ENCODE results near the gene PARD3B. TPM values are rescaled to one million over a fixed set of nuclear protein-coding genes. Genes with fewer than 3 reads are reported as not detected.

PARD3B gene
- polyA plus RNA-seq, 3 donors: 36.3 to 41.4 (median 37.7) TPM

- no peak for DNase-seq (ENCODE audit: low read depth in 3 of 3, low spot score in 2 of 3)
Observed at GRCh38 chr2:205409411-205409810, 864.1 kb downstream of the PARD3B start.

GRCh38 chr2:205411558-205411957 is 866.3 kb downstream of the PARD3B start:
- no peak for DNase-seq (ENCODE audit: low read depth in 3 of 3, low spot score in 2 of 3)

GRCh38 chr2:205424326-205424725 is 879.1 kb downstream of the PARD3B start:
- no peak for DNase-seq (ENCODE audit: low read depth in 3 of 3, low spot score in 2 of 3)

DNA sequence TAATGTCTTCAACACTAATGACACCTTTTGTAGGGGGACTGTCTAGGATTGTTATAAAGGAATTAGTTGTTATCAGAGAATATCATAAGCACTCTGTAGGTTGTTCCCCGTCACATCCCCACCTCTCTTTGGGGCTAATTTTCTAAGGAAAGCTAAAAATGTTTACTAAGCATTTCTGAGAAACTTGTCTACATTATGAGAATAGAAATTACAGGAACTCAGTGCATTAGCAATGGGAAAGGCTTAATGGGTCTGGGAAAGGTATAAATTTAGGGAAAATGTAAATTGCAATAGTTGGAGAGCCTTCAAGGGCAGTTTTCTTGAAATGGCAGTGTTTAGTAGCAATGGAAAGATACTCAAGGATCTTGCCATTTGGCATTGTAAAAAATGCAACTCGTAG is 879.8 kb downstream of the PARD3B start:
- no peak for DNase-seq (ENCODE audit: low read depth in 3 of 3, low spot score in 2 of 3)

DNA sequence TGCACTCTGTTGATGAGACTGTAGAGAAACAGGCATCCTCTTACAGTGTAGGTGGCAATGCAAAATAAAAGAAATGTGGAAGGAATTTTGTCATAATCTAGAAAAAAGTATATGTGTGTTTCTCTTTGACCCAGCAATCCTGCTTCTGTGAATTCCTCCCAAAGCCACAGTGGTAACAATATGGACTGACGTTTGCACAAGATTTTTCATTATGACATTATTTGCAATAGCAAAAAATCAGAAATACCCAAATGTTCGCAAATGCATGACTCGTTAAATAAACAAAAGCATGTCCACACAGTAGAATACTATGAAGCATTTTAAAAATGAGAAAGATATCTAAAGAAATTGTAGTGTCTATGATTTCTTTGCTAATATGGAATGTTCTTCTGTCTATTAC is 881.8 kb downstream of the PARD3B start:
- DNase-seq (ENCODE audit: low read depth in 3 of 3, low spot score in 2 of 3): no peak

DNA sequence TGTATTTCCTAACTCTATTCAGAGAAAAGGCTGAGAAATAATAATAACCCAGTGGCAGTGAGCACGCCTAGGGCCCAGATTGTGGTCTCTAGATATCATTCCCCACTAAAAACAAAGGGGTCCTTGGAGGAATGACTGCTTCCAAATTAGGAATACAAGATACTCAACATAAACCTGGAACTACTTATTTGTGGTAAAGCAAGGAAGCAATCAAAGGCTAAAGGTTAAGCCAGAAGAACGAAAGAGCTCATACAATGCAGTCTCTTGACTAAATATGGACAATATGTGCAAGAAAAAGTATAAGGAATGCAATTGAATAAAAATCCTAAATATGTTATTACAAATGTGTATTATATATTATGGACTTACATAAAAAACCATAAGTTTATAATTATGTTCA is 883.5 kb downstream of the PARD3B start:
- no peak for DNase-seq (ENCODE audit: low read depth in 3 of 3, low spot score in 2 of 3)

- DNase-seq (ENCODE audit: low read depth in 3 of 3, low spot score in 2 of 3): no peak
Observed at GRCh38 chr2:205435970-205436369, 890.7 kb downstream of the PARD3B start.

GRCh38 chr2:205438241-205438640 is 893.0 kb downstream of the PARD3B start:
- no peak for DNase-seq (ENCODE audit: low read depth in 3 of 3, low spot score in 2 of 3)

- DNase-seq (ENCODE audit: low read depth in 3 of 3, low spot score in 2 of 3): no peak
Observed at GRCh38 chr2:205439621-205440020, 894.3 kb downstream of the PARD3B start.

- DNase-seq (ENCODE audit: low read depth in 3 of 3, low spot score in 2 of 3): no peak
Observed at GRCh38 chr2:205441524-205441923, 896.2 kb downstream of the PARD3B start.

GRCh38 chr2:205448189-205448588 is 902.9 kb downstream of the PARD3B start:
- DNase-seq (ENCODE audit: low read depth in 3 of 3, low spot score in 2 of 3): no peak

DNA sequence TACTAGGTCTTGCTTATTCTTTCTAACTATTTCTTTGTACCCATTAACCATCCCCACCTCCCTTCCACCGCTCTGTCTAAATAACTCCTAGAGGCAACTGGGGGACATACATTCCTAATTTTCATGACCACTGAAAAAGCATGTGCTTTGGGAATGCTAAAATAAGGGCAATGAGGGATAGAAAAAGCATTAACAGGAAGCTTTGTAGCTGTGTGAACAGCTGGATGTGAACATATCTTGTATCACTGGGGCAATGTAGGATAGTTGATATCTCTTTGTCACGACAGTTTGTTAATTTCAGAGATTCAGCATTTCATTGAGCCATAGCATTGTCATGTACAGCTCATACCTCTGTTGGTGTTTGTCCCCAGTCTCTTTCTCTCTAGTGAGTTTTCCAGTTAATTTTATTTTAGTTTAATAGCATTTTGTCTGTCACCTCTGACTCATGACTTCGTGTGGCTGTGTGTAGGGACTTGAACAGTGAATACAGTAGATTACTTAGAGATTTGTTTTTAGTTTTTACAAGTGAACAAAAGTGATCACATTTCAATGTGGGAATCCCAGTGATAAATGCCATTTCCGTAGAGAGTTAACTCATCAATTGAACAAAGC is 906.7 kb downstream of the PARD3B start:
- no peak for DNase-seq (ENCODE audit: low read depth in 3 of 3, low spot score in 2 of 3)

DNA sequence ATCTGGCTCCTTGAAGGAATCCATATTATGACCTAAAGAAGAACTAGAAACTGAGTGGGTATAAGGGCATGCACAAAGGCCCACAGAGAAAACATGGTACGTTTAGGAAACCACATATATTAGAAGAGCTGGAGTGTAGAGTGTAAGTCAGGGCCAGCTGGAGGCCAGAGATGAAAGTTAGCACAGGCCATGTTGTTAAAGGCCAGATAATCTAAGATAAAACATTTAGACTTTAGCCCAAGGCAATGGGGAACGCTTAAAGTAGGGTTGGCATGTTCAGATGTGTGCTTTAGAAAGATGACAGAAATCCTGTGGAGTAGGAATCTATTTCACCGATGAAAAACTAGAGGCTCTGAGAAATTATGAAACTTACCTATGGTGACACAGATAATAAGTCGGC is 907.9 kb downstream of the PARD3B start:
- no peak for DNase-seq (ENCODE audit: low read depth in 3 of 3, low spot score in 2 of 3)

- DNase-seq (ENCODE audit: low read depth in 3 of 3, low spot score in 2 of 3): no peak
Observed at GRCh38 chr2:205456682-205457081, 911.4 kb downstream of the PARD3B start.

GRCh38 chr2:205460217-205460616 is 914.9 kb downstream of the PARD3B start:
- DNase-seq (ENCODE audit: low read depth in 3 of 3, low spot score in 2 of 3): no peak

DNA sequence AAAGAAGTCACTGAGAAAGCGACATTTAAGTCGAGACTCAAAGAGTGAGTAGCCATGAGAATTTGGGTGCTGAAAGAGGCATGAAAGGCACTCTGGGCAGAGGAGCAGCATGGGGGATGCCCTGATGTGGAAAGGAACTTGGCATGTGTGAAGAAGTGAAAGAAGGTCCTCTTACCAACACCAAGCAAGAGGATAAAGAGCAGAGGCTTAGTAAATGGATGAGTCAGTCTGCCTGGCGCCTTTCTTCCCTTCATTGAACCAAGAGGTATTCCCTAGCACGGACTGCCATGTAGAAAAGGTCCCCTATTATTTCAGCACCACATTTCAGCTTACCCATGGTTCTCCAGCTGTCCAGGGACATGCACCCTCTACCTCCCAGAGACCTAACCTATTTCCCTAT is 915.9 kb downstream of the PARD3B start:
- DNase-seq (ENCODE audit: low read depth in 3 of 3, low spot score in 2 of 3): no peak

- no peak for DNase-seq (ENCODE audit: low read depth in 3 of 3, low spot score in 2 of 3)
Observed at GRCh38 chr2:205461678-205462665, 916.7 kb downstream of the PARD3B start.

GRCh38 chr2:205462681-205463345 is 917.5 kb downstream of the PARD3B start:
- DNase-seq (ENCODE audit: low read depth in 3 of 3, low spot score in 2 of 3): no peak

GRCh38 chr2:205463466-205464025 is 918.3 kb downstream of the PARD3B start:
- DNase-seq (ENCODE audit: low read depth in 3 of 3, low spot score in 2 of 3): no peak

DNA sequence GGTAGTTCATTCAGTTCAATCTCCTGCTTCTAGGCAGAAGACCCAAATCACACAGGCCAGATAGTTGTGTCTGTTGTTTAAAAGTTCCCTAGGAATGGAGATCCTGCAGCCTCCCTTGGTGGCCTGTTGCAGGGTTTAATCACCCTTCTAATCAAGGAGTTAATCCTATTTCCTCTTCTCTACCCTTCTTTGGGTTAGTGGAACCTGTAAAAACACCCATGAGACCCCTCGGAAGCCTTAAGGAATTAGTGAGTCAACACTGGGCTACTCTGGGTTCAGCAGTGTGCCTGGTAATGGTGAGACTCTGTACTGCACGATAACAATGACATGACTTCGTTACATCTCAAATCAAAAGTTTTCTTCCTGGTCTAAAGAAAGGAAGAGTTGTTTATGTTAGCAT is 919.4 kb downstream of the PARD3B start:
- no peak for DNase-seq (ENCODE audit: low read depth in 3 of 3, low spot score in 2 of 3)

GRCh38 chr2:205465791-205466190 is 920.5 kb downstream of the PARD3B start:
- DNase-seq (ENCODE audit: low read depth in 3 of 3, low spot score in 2 of 3): no peak
